Right cardiac atrium (tissue), 5 donors: ENCODE data around the gene LCA5. TPM values are rescaled to one million over a fixed set of nuclear protein-coding genes. Genes with fewer than 3 reads are reported as not detected.

Experiments
- ATAC-seq, 2 donors: fragments of 200-7000 bp; cut with Tn5 transposase; one replicate each; pipeline versions ENCODE4 v1.8.0 to v1.9.1; 2020; ENCODE audit warnings: moderate library complexity in 2 of 2, mild to moderate bottlenecking in 1 of 2
- DNase-seq, 3 donors: peaks; one replicate each; pipeline ENCODE4 v3.0.0-alpha.2; 2020
- H3K27ac ChIP-seq: one replicate; pipeline ENCODE4 v1.5.1; 2013; ENCODE audit warnings: mild to moderate bottlenecking, low read length, control low read depth, moderate library complexity
- H3K27me3 ChIP-seq: one replicate; pipeline ENCODE4 v1.6.1; 2013; ENCODE audit not compliant: control insufficient read depth, insufficient read depth
- H3K4me1 ChIP-seq: one replicate; pipeline ENCODE4 v1.6.1; 2013; ENCODE audit warnings: low read length; ENCODE audit not compliant: control insufficient read depth, insufficient read depth
- H3K4me3 ChIP-seq: one replicate; pipeline ENCODE4 v1.5.1; 2013; ENCODE audit warnings: low read length, control low read depth
- H3K9me3 ChIP-seq: one replicate; pipeline ENCODE4 v1.6.1; 2013; ENCODE audit warnings: low read length; ENCODE audit not compliant: control insufficient read depth
- intact Hi-C, 4 donors: fragments of 100-400 bp; cut with DNase I; formaldehyde crosslinking; loops; one replicate each; pipeline versions ENCODE4 v1.11.0 to v1.14.0; 2022 to 2023
- polyA plus RNA-seq: library from polyadenylated mRNA; stranded (reverse); fragments of 200-250 nt; gene quantifications from one replicate; pipeline ENCODE4 v1.2.3, GENCODE V29; 2013
- total RNA-seq, 4 donors: library from RNA; stranded (reverse); fragmentation: NEBNext Ultra II Directional; extraction: Animal tissue kit (Norgen Biotek cat#: 25700); gene quantifications; one replicate each; pipeline ENCODE4 v1.2.1, GENCODE V29; 2021
- donor health status: healthy with polysubstance abuse.
- donor health status: DM: no; HTN: yes; CAD: no.
- donor health status: DM: no; HTN: no; CAD: no.
- donor health status: DM: no; HTN: yes; CAD: no; lungs with severe emphysema.
- donor health status: DM: yes; HTN: yes; CAD: no.

Gene LCA5
- total and polyA plus RNA-seq, 5 donors = 1.6 to 4.1 (median 3.6) TPM

DNA sequence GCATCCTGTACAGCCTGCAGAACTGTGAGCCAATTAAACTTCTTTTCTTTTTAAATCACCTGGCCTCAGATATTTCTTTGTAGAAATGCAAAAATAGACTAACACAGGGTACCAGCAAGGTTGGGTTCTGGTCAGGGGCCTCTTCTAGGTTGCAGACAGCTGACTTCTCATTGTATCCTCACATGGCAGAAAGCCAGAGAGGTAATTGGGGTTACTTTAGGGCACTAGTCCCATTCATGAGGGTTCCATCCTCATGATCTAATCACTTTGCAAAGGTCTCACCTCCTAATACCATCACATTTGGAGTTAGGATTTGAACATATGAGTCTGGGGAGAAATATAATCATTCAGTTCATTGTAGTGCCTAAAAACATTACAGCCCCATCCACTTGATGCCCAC is 101.5 kb downstream of the LCA5 start:
- Histone ChIP-seq H3K27me3 (no peaks in the 10 kb centered on the region), H3K4me1 (no peaks in the 10 kb centered on the region), H3K27ac (no peak overlapping the region), H3K4me3 (no peak overlapping the region), H3K9me3 (no peaks in the 10 kb centered on the region)
- ATAC-seq = no peak
- intact Hi-C loops = no loop called here
- DNase-seq = no peak

Other genes starting within 250 kb of the LCA5 start
- 1 to 10 TPM; 7.1 to 8.7 (median 8.5) TPM for gene SH3BGRL2, start 93.9 kb upstream of the LCA5 start, total RNA-seq
- 5.9 TPM for gene SH3BGRL2, start 93.9 kb upstream of the LCA5 start, polyA plus RNA-seq